A549 (cell line): ENCODE results near the gene TESK2. TPM values are rescaled to one million over a fixed set of nuclear protein-coding genes. Genes with fewer than 3 reads are reported as not detected.

ENCODE experiments used
- ATAC-seq, 2 experiments: fragments of 200-7000 bp in 1 of 2; fragments of >200 bp in 1 of 2; cut with Nextera tagmentation in 1 of 2; cut with Tn5 transposase in 1 of 2; 3 replicates each; pipeline versions ENCODE4 v1.8.0 to v1.9.1; 2018 to 2020; ENCODE audit warnings: mild to moderate bottlenecking in 1 of 2, moderate library complexity in 1 of 2
- CTCF ChIA-PET: fragments of 300-600 bp; sonication (Branson Sonifier 250); formaldehyde crosslinking; extraction: SDS; loops from one replicate; lab custom pipeline; 2021; ENCODE audit warnings: antibody characterized with exemption, inconsistent platforms; lab: Yijun Ruan, JAX
- POLR2A ChIA-PET: fragments of 350-600 bp; formaldehyde crosslinking; extraction: SDS; loops from one replicate; lab custom pipeline; 2021; ENCODE audit warnings: antibody characterized with exemption, inconsistent platforms; lab: Yijun Ruan, JAX
- DNase-seq, 2 experiments: peaks; one replicate each; pipeline versions ENCODE4 v3.0.0 to v3.0.0-alpha.2; 2011 to 2016; ENCODE audit warnings: low read depth in 1 of 2, low spot score in 1 of 2
- FAIRE-seq: peaks from 2 replicates; lab custom pipeline; 2011; peaks lifted over from hg19 to GRCh38; lab: Jason Lieb, UNC
- H3K27ac ChIP-seq, 2 experiments: fragments of >200 bp; sonication (Bioruptor Twin); formaldehyde crosslinking; 3 replicates each; pipeline ENCODE4 v1.5.1; 2016 to 2017
- H3K4me1 ChIP-seq: fragments of >200 bp; sonication (Bioruptor Twin); formaldehyde crosslinking; 3 replicates; pipeline ENCODE4 v1.6.1; 2016
- H3K4me2 ChIP-seq: fragments of >200 bp; sonication (Bioruptor Twin); formaldehyde crosslinking; 3 replicates; pipeline ENCODE4 v1.6.1; 2016
- H3K4me3 ChIP-seq: fragments of >200 bp; sonication (Bioruptor Twin); formaldehyde crosslinking; 3 replicates; pipeline ENCODE4 v1.5.1; 2016
- H3K9me3 ChIP-seq: fragments of >200 bp; sonication (Bioruptor Twin); formaldehyde crosslinking; 3 replicates; pipeline ENCODE4 v1.6.1; 2016
- ATOH8 ChIP-seq: fragments of 250-450 bp; sonication (Bioruptor Pico); IDR thresholded peaks from 2 replicates; pipeline ENCODE4 v1.5.0; 2020; ENCODE audit warnings: low read depth, mild to moderate bottlenecking, moderate library complexity
- BCL3 ChIP-seq: fragments of >200 bp; sonication (Bioruptor Twin); formaldehyde crosslinking; IDR thresholded peaks from 3 replicates; pipeline ENCODE4 v1.6.1; 2016
- CEBPB ChIP-seq, 2 experiments: fragments of >200 bp in 1 of 2; sonication (Bioruptor Twin) in 1 of 2; formaldehyde crosslinking in 1 of 2; IDR thresholded peaks; 2 replicates each; pipeline ENCODE4 v1.6.1; 2012 to 2016
- CHD2 ChIP-seq: fragments of 150-350 bp; IDR thresholded peaks from 2 replicates; pipeline ENCODE4 v1.6.1; 2014; ENCODE audit warnings: low read length; ENCODE audit not compliant: partially characterized antibody
- CTCF ChIP-seq: fragments of >200 bp; sonication (Bioruptor Twin); formaldehyde crosslinking; IDR thresholded peaks from 3 replicates; pipeline ENCODE4 v1.5.1; 2016
- ELK1 ChIP-seq: fragments of 150-350 bp; IDR thresholded peaks from 2 replicates; pipeline ENCODE4 v1.6.1; 2014; ENCODE audit warnings: low read depth, mild to moderate bottlenecking, low read length
- ESRRA ChIP-seq: fragments of 150-350 bp; IDR thresholded peaks from 2 replicates; pipeline ENCODE4 v1.6.1; 2014; ENCODE audit warnings: mild to moderate bottlenecking, low read length, borderline replicate concordance
- GATA3 ChIP-seq: IDR thresholded peaks from 2 replicates; pipeline ENCODE4 v1.6.1; 2012; ENCODE audit warnings: borderline replicate concordance
- HDAC2 ChIP-seq: fragments of 200-600 bp; sonication (generic); IDR thresholded peaks from 2 replicates; pipeline ENCODE4 v1.6.1; 2016
- HEYL ChIP-seq: fragments of 250-450 bp; sonication (Bioruptor Pico); IDR thresholded peaks from 2 replicates; pipeline ENCODE4 v1.8.0; 2021; ENCODE audit warnings: mild to moderate bottlenecking, moderate library complexity
- HMGXB4 ChIP-seq: fragments of 250-450 bp; sonication (Bioruptor Pico); IDR thresholded peaks from 2 replicates; pipeline ENCODE4 v1.5.0; 2021; ENCODE audit warnings: mild to moderate bottlenecking, moderate library complexity, borderline replicate concordance
- JUNB ChIP-seq: fragments of >200 bp; sonication (Bioruptor Twin); formaldehyde crosslinking; IDR thresholded peaks from 2 replicates; pipeline ENCODE4 v1.6.1; 2016
- KDM1A ChIP-seq: fragments of 200-600 bp; sonication (generic); IDR thresholded peaks from 2 replicates; pipeline ENCODE4 v1.6.1; 2016; ENCODE audit warnings: low read depth, mild to moderate bottlenecking
- KDM5A ChIP-seq: fragments of 200-600 bp; sonication (generic); IDR thresholded peaks from 2 replicates; pipeline ENCODE4 v1.6.1; 2016; ENCODE audit warnings: antibody characterized with exemption, mild to moderate bottlenecking
- MAFK ChIP-seq: fragments of 450-650 bp; IDR thresholded peaks from 2 replicates; pipeline ENCODE4 v1.6.1; 2014; ENCODE audit not compliant: partially characterized antibody
- NFE2L2 ChIP-seq: fragments of 150-350 bp; conservative IDR thresholded peaks from 2 replicates; pipeline ENCODE4 v1.6.1; 2014; ENCODE audit warnings: low read length
- REST ChIP-seq: fragments of 200-600 bp; sonication (generic); IDR thresholded peaks from 2 replicates; pipeline ENCODE4 v1.6.1; 2016; ENCODE audit warnings: antibody characterized with exemption, mild to moderate bottlenecking, moderate library complexity
- RFX5 ChIP-seq: fragments of 450-650 bp; IDR thresholded peaks from 2 replicates; pipeline ENCODE4 v1.7.1; 2014; ENCODE audit warnings: antibody characterized with exemption, mild to moderate bottlenecking, moderate library complexity
- SMC3 ChIP-seq: fragments of >200 bp; sonication (Bioruptor Twin); formaldehyde crosslinking; IDR thresholded peaks from 3 replicates; pipeline ENCODE4 v1.6.1; 2018; ENCODE audit warnings: inconsistent platforms
- ZNF302 ChIP-seq: fragments of 250-450 bp; sonication (Bioruptor Pico); IDR thresholded peaks from 2 replicates; pipeline ENCODE4 v1.9.0; 2021; ENCODE audit warnings: inconsistent platforms, mild to moderate bottlenecking, moderate library complexity
- WGBS: methylation state at CpG from one replicate; pipeline ENCODE4 v1.1.6; 2017; ENCODE audit errors: missing lambda C conversion rate; 5-methylcytosine and 5-hydroxymethylcytosine counted together
- polyA plus RNA-seq, 4 experiments: library from polyadenylated mRNA; depleted of rRNA in 3 of 4; stranded (reverse); fragments of >200 nt; fragmentation: RNase III in 1 of 4; extraction: RNeasy Plus Mini Kit Qiagen cat#74134 plus additional on column Dnase treatment in 1 of 4; gene quantifications; 2 replicates in 3 of 4; 3 replicates in 1 of 4; pipeline ENCODE4 v1.2.3, GENCODE V29; 2011 to 2017

Gene TESK2
- polyA plus RNA-seq, 2 of the 4 experiments (the other 2 are of a cell fraction) = 0.22 to 0.48 TPM

- 83% methylated on average over 1 of the region's 1 CpG for WGBS
- ChIA-PET CTCF (interaction anchor here (1.3 kb wide), 1 partner anchor 433 kb away, joined by 3 read pairs; no protein-coding TSS in a partner anchor), POLR2A (no interaction called here)
- no peak for FAIRE-seq
- H3K27ac ChIP-seq = no peak overlapping the region
- no peak overlapping the region for H3K4me3 ChIP-seq
- DNase-seq = no peak
- no peak for TF ChIP-seq REST
- TF ChIP-seq GATA3 = no peak
- TF ChIP-seq MAFK = no peak
- TF ChIP-seq CHD2 = no peak
- TF ChIP-seq BCL3 = no peak
- no peak for TF ChIP-seq CEBPB (IDR thresholded peaks at IDR 0.05)
- no peak for TF ChIP-seq JUNB
- no peak for TF ChIP-seq ESRRA
- TF ChIP-seq CTCF = no peak
- no peak for TF ChIP-seq ZNF302 (CRISPR knock-in tag)
- no peak for TF ChIP-seq RFX5
- TF ChIP-seq HEYL (CRISPR knock-in tag) = no peak
- TF ChIP-seq HDAC2 = no peak
- no peak for TF ChIP-seq ATOH8 (CRISPR knock-in tag)
- TF ChIP-seq SMC3 = no peak
- no peak for TF ChIP-seq ELK1
- TF ChIP-seq HMGXB4 (CRISPR knock-in tag) = no peak
- TF ChIP-seq KDM1A = no peak
- no peak for TF ChIP-seq NFE2L2
- no peak for TF ChIP-seq KDM5A
- no peaks in the 10 kb centered on the region for H3K9me3 ChIP-seq
- ATAC-seq = no peak
- H3K4me1 ChIP-seq = no peaks in the 10 kb centered on the region
- H3K4me2 ChIP-seq = no peak overlapping the region
Observed at GRCh38 chr1:45446950-45447672, 43.9 kb downstream of the TESK2 start.
